Glutamatergic neuron (in vitro differentiated cells): Measurements from ENCODE around the gene INF2. TPM values are rescaled to one million over a fixed set of nuclear protein-coding genes. Genes with fewer than 3 reads are reported as not detected.

Source experiments
- DNase-seq: peaks from one replicate; pipeline ENCODE4 v3.0.0; 2022
- H3K27ac Mint-ChIP-seq: one replicate; pipeline ENCODE4 v1.8.0; 2020; ENCODE audit warnings: mild to moderate bottlenecking, mixed read lengths, inconsistent platforms; ENCODE audit not compliant: unreplicated experiment
- H3K27me3 Mint-ChIP-seq: one replicate; pipeline ENCODE4 v1.8.0; 2020; ENCODE audit warnings: mild to moderate bottlenecking, moderate library complexity, mixed read lengths, inconsistent platforms; ENCODE audit not compliant: unreplicated experiment
- H3K36me3 Mint-ChIP-seq: one replicate; pipeline ENCODE4 v1.8.0; 2020; ENCODE audit warnings: mild to moderate bottlenecking, mixed read lengths, inconsistent platforms; ENCODE audit not compliant: unreplicated experiment
- H3K4me1 Mint-ChIP-seq: one replicate; pipeline ENCODE4 v1.8.0; 2020; ENCODE audit warnings: mild to moderate bottlenecking, low read depth, mixed read lengths, inconsistent platforms; ENCODE audit not compliant: unreplicated experiment
- H3K4me3 Mint-ChIP-seq: one replicate; pipeline ENCODE4 v1.8.0; 2020; ENCODE audit warnings: mild to moderate bottlenecking, mixed read lengths, inconsistent platforms; ENCODE audit not compliant: unreplicated experiment
- H3K9me3 Mint-ChIP-seq: one replicate; pipeline ENCODE4 v1.8.0; 2020; ENCODE audit warnings: mild to moderate bottlenecking, moderate library complexity, mixed read lengths, inconsistent platforms; ENCODE audit not compliant: unreplicated experiment
- CTCF ChIP-seq: fragments of 200-600 bp; sonication (generic); IDR thresholded peaks from one replicate; pipeline ENCODE4 v1.5.0; 2021; ENCODE audit not compliant: partially characterized antibody, unreplicated experiment
- total RNA-seq: library from RNA; stranded (reverse); fragmentation: NEBNext Ultra II Directional; extraction: Animal tissue kit (Norgen Biotek cat#: 25700); gene quantifications from one replicate; pipeline ENCODE4 v1.2.1, GENCODE V29; 2021; ENCODE audit not compliant: unreplicated experiment

INF2 gene
- total RNA-seq, 1 donor from 2014 or later = 11.8 TPM

- Mint-ChIP-seq H3K27me3 (no peaks in the 10 kb centered on the region), H3K4me1 (no peaks in the 10 kb centered on the region), H3K36me3 (no peaks in the 10 kb centered on the region), H3K27ac (no peak overlapping the region), H3K9me3 (peaks cover 3% of the 10 kb centered on the region), H3K4me3 (no peak overlapping the region)
- no peak for DNase-seq
- TF ChIP-seq CTCF = no peak
Observed at GRCh38 chr14:104691546-104692260, 2.3 kb downstream of the INF2 start.

- H3K4me3 Mint-ChIP-seq = no peak overlapping the region
- no peaks in the 10 kb centered on the region for H3K36me3 Mint-ChIP-seq
- DNase-seq = no peak
- TF ChIP-seq CTCF = no peak
- peaks cover 2% of the 10 kb centered on the region for H3K9me3 Mint-ChIP-seq
- H3K27me3 Mint-ChIP-seq = no peaks in the 10 kb centered on the region
- no peaks in the 10 kb centered on the region for H3K4me1 Mint-ChIP-seq
- H3K27ac Mint-ChIP-seq = no peak overlapping the region
Observed at GRCh38 chr14:104692261-104692938, 3.0 kb downstream of the INF2 start.

- no peak for TF ChIP-seq CTCF
- no peaks in the 10 kb centered on the region for H3K27me3 Mint-ChIP-seq
Observed at GRCh38 chr14:104692939-104693315, 3.5 kb downstream of the INF2 start.

GRCh38 chr14:104693482-104694431 is 4.3 kb downstream of the INF2 start:
- Mint-ChIP-seq H3K27ac (no peak overlapping the region), H3K9me3 (peaks cover 2% of the 10 kb centered on the region), H3K36me3 (no peaks in the 10 kb centered on the region), H3K4me1 (no peaks in the 10 kb centered on the region), H3K27me3 (peaks cover 5% of the 10 kb centered on the region), H3K4me3 (no peak overlapping the region)
- no peak for DNase-seq
- no peak for TF ChIP-seq CTCF

More at GRCh38 chr14:104692939-104693315, 3.5 kb downstream of the INF2 start:
- Mint-ChIP-seq H3K36me3 (no peaks in the 10 kb centered on the region), H3K4me1 (no peaks in the 10 kb centered on the region), H3K9me3 (peaks cover 2% of the 10 kb centered on the region), H3K27ac (no peak overlapping the region), H3K4me3 (no peak overlapping the region)
- no peak for DNase-seq
